ENCODE results near the gene ARMH3. TPM values are rescaled to one million over a fixed set of nuclear protein-coding genes. Genes with fewer than 3 reads are reported as not detected.
A peak's percentile ranks its signal among the peaks of the same experiment; 100 is the strongest.

ARMH3 gene
- total RNA-seq, 1 experiment from 2014 or later = 17.1 TPM

DNA sequence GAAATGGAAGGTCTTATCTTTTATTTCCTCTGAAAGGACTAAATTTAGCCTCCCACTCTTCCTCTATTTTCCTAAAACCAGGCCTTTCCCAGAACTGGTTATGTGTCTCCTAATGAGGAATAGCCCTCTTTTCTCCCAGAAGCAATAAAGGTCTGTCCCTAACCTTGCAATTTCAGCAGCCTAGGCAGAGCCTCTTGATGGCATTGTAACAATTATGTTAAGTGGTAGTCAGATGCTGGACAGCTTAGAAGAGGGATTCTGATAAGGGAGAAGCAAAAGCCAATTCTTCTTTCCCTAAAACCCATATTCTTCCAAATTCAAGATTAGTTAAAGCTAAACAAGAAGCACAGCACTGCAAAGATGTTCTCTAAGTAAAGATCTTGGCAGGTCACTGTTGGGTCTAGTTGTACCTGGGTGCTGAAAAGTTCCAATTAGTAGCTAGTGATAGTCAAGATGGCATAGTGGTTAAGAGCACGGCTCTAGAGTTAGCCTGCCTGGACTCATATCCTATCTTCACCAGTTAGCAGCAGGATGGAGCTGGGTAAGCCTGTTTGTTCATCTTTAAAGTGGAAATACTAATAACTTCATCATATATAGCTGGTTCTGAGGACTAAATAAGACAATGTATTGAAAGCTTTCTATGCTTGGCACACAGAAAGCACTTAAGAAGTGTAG is 198.0 kb downstream of the ARMH3 start:
- Mint-ChIP-seq H3K27me3 (ENCODE audit: low read depth) (no peaks in the 10 kb centered on the region; the same call in 1 of the 2 replicates), H3K4me3 (no peak overlapping the region), H3K4me1 (no peaks in the 10 kb centered on the region), H3K27ac (no peak overlapping the region), H3K36me3 (peaks cover 13% of the 10 kb centered on the region), H3K9me3 (peaks cover 16% of the 10 kb centered on the region)
- CTCF ChIA-PET = interaction anchor here (0.5 to 2.8 kb wide), 6 partner anchors 9 to 152 kb away, joined by 3 to 17 read pairs (median 10); partner anchors contain the start of gene KCNIP2
- DNase-seq (ENCODE audit: low spot score) = no peak
- no peak for ATAC-seq
- TF ChIP-seq RELA (CRISPR knock-in tag; IDR thresholded peaks at IDR 0.05; ENCODE audit: borderline replicate concordance) = no peak
- TF ChIP-seq ZNF423 (CRISPR knock-in tag; IDR thresholded peaks at IDR 0.05) = no peak
- TF ChIP-seq ZNF138 (CRISPR knock-in tag; conservative IDR thresholded peaks at IDR 0.05) = no peak
- TF ChIP-seq, protein P1, sequence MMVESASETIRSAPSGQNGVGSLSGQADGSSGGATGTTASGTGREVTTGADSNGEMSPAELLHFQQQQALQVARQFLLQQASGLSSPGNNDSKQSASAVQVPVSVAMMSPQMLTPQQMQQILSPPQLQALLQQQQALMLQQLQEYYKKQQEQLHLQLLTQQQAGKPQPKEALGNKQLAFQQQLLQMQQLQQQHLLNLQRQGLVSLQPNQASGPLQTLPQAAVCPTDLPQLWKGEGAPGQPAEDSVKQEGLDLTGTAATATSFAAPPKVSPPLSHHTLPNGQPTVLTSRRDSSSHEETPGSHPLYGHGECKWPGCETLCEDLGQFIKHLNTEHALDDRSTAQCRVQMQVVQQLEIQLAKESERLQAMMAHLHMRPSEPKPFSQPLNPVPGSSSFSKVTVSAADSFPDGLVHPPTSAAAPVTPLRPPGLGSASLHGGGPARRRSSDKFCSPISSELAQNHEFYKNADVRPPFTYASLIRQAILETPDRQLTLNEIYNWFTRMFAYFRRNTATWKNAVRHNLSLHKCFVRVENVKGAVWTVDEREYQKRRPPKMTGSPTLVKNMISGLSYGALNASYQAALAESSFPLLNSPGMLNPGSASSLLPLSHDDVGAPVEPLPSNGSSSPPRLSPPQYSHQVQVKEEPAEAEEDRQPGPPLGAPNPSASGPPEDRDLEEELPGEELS (CRISPR knock-in tag; IDR thresholded peaks at IDR 0.05) = no peak
- no peak for TF ChIP-seq ZNF416 (CRISPR knock-in tag; IDR thresholded peaks at IDR 0.05)
- TF ChIP-seq FOXP1 (CRISPR knock-in tag; IDR thresholded peaks at IDR 0.05; ENCODE audit: borderline replicate concordance) = no peak
- TF ChIP-seq FOXK1 (CRISPR knock-in tag; IDR thresholded peaks at IDR 0.05) = no peak
- TF ChIP-seq ELF4 (CRISPR knock-in tag; IDR thresholded peaks at IDR 0.05; ENCODE audit: low read depth) = no peak
- TF ChIP-seq CREB1 (CRISPR knock-in tag; IDR thresholded peaks at IDR 0.05) = no peak
- TF ChIP-seq JAZF1 (CRISPR knock-in tag; IDR thresholded peaks at IDR 0.05) = no peak
- TF ChIP-seq, protein P2, sequence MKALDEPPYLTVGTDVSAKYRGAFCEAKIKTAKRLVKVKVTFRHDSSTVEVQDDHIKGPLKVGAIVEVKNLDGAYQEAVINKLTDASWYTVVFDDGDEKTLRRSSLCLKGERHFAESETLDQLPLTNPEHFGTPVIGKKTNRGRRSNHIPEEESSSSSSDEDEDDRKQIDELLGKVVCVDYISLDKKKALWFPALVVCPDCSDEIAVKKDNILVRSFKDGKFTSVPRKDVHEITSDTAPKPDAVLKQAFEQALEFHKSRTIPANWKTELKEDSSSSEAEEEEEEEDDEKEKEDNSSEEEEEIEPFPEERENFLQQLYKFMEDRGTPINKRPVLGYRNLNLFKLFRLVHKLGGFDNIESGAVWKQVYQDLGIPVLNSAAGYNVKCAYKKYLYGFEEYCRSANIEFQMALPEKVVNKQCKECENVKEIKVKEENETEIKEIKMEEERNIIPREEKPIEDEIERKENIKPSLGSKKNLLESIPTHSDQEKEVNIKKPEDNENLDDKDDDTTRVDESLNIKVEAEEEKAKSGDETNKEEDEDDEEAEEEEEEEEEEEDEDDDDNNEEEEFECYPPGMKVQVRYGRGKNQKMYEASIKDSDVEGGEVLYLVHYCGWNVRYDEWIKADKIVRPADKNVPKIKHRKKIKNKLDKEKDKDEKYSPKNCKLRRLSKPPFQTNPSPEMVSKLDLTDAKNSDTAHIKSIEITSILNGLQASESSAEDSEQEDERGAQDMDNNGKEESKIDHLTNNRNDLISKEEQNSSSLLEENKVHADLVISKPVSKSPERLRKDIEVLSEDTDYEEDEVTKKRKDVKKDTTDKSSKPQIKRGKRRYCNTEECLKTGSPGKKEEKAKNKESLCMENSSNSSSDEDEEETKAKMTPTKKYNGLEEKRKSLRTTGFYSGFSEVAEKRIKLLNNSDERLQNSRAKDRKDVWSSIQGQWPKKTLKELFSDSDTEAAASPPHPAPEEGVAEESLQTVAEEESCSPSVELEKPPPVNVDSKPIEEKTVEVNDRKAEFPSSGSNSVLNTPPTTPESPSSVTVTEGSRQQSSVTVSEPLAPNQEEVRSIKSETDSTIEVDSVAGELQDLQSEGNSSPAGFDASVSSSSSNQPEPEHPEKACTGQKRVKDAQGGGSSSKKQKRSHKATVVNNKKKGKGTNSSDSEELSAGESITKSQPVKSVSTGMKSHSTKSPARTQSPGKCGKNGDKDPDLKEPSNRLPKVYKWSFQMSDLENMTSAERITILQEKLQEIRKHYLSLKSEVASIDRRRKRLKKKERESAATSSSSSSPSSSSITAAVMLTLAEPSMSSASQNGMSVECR (CRISPR knock-in tag; IDR thresholded peaks at IDR 0.05; ENCODE audit: borderline replicate concordance) = no peak
- TF ChIP-seq, protein P3, sequence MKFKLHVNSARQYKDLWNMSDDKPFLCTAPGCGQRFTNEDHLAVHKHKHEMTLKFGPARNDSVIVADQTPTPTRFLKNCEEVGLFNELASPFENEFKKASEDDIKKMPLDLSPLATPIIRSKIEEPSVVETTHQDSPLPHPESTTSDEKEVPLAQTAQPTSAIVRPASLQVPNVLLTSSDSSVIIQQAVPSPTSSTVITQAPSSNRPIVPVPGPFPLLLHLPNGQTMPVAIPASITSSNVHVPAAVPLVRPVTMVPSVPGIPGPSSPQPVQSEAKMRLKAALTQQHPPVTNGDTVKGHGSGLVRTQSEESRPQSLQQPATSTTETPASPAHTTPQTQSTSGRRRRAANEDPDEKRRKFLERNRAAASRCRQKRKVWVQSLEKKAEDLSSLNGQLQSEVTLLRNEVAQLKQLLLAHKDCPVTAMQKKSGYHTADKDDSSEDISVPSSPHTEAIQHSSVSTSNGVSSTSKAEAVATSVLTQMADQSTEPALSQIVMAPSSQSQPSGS (CRISPR knock-in tag; IDR thresholded peaks at IDR 0.05; ENCODE audit: borderline replicate concordance, low read depth) = no peak
- POLR2A ChIA-PET = no interaction called here

DNA sequence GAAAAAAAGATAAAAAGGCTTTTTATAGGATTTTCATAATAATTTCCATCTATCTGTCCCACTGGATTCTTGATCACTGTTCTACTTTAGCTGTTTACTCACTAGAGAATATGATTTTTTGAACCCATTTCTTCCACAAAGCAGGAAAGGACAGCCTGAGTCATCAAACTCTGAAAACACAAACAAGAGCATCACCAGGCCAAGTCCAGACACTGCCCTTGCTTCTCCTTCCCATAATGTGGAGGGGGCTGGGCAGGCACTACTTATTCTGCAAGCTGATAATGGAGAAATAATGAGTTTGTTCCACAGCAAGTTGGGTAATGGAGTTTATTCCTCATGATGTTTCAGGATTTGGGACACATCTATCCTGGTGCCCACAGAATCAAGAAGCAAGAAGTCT is 199.3 kb downstream of the ARMH3 start:
- ATAC-seq = no peak
- DNase-seq (ENCODE audit: low spot score) = no peak
- Mint-ChIP-seq H3K27me3 (ENCODE audit: low read depth) (no peaks in the 10 kb centered on the region; the same call in 1 of the 2 replicates), H3K4me3 (no peak overlapping the region), H3K4me1 (no peaks in the 10 kb centered on the region), H3K36me3 (peaks cover 13% of the 10 kb centered on the region), H3K27ac (0 out of 2 replicates have a peak overlapping the region, but pooled peaks have one; percentile 11), H3K9me3 (peaks cover 16% of the 10 kb centered on the region)
- POLR2A ChIA-PET = no interaction called here
- CTCF ChIA-PET = interaction anchor here (1.2 to 2.8 kb wide), 3 partner anchors 13 to 16 kb away, joined by 3 to 17 read pairs (median 4); partner anchors contain the start of gene KCNIP2
- TF ChIP-seq, protein P4, sequence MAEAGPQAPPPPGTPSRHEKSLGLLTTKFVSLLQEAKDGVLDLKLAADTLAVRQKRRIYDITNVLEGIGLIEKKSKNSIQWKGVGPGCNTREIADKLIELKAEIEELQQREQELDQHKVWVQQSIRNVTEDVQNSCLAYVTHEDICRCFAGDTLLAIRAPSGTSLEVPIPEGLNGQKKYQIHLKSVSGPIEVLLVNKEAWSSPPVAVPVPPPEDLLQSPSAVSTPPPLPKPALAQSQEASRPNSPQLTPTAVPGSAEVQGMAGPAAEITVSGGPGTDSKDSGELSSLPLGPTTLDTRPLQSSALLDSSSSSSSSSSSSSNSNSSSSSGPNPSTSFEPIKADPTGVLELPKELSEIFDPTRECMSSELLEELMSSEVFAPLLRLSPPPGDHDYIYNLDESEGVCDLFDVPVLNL (CRISPR knock-in tag; IDR thresholded peaks at IDR 0.05; ENCODE audit: borderline replicate concordance, low read depth) = no peak
- TF ChIP-seq, protein P5, sequence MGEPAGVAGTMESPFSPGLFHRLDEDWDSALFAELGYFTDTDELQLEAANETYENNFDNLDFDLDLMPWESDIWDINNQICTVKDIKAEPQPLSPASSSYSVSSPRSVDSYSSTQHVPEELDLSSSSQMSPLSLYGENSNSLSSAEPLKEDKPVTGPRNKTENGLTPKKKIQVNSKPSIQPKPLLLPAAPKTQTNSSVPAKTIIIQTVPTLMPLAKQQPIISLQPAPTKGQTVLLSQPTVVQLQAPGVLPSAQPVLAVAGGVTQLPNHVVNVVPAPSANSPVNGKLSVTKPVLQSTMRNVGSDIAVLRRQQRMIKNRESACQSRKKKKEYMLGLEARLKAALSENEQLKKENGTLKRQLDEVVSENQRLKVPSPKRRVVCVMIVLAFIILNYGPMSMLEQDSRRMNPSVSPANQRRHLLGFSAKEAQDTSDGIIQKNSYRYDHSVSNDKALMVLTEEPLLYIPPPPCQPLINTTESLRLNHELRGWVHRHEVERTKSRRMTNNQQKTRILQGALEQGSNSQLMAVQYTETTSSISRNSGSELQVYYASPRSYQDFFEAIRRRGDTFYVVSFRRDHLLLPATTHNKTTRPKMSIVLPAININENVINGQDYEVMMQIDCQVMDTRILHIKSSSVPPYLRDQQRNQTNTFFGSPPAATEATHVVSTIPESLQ (CRISPR knock-in tag; IDR thresholded peaks at IDR 0.05) = no peak
- TF ChIP-seq TEAD1 (CRISPR knock-in tag; IDR thresholded peaks at IDR 0.05) (no peak), SP1 (CRISPR knock-in tag; conservative IDR thresholded peaks at IDR 0.05) (no peak), PRRX2 (CRISPR knock-in tag; IDR thresholded peaks at IDR 0.05) (no peak), ZNF317 (CRISPR knock-in tag; IDR thresholded peaks at IDR 0.05; ENCODE audit: borderline replicate concordance, low read depth) (no peak), EMX1 (CRISPR knock-in tag; IDR thresholded peaks at IDR 0.05) (no peak), HMGA2 (CRISPR knock-in tag; IDR thresholded peaks at IDR 0.05) (no peak)
- TF ChIP-seq, protein P6, sequence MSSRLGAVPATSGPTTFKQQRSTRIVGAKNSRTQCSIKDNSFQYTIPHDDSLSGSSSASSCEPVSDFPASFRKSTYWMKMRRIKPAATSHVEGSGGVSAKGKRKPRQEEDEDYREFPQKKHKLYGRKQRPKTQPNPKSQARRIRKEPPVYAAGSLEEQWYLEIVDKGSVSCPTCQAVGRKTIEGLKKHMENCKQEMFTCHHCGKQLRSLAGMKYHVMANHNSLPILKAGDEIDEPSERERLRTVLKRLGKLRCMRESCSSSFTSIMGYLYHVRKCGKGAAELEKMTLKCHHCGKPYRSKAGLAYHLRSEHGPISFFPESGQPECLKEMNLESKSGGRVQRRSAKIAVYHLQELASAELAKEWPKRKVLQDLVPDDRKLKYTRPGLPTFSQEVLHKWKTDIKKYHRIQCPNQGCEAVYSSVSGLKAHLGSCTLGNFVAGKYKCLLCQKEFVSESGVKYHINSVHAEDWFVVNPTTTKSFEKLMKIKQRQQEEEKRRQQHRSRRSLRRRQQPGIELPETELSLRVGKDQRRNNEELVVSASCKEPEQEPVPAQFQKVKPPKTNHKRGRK (CRISPR knock-in tag; IDR thresholded peaks at IDR 0.05; ENCODE audit: borderline replicate concordance) = no peak
